Aorta (tissue), 5 donors: ENCODE data around the gene CDC5L. TPM values are rescaled to one million over a fixed set of nuclear protein-coding genes. Genes with fewer than 3 reads are reported as not detected.

Source experiments
- ATAC-seq: fragments of 200-7000 bp; cut with Tn5 transposase; one replicate; pipeline ENCODE4 v1.9.1; 2022; ENCODE audit warnings: moderate library complexity; ENCODE audit not compliant: low FRiP score
- DNase-seq, 2 donors: peaks; one replicate each; pipeline ENCODE4 v3.0.0-alpha.2; 2020
- H3K27ac ChIP-seq, 2 donors: one replicate each; pipeline ENCODE4 v1.5.1; 2013; ENCODE audit warnings: low read length in 2 of 2, mild to moderate bottlenecking in 2 of 2, moderate library complexity in 2 of 2, control low read depth in 1 of 2, inconsistent platforms in 1 of 2, low read depth in 1 of 2
- H3K27me3 ChIP-seq, 2 donors: one replicate each; pipeline ENCODE4 v1.6.1; 2013; ENCODE audit warnings: control low read depth in 1 of 2, low read length in 1 of 2, mild to moderate bottlenecking in 1 of 2, moderate library complexity in 1 of 2; ENCODE audit not compliant: insufficient read depth in 2 of 2, control insufficient read depth in 1 of 2
- H3K36me3 ChIP-seq, 2 donors: one replicate each; pipeline ENCODE4 v1.6.1; 2013; ENCODE audit warnings: control low read depth in 1 of 2, low read length in 1 of 2, mild to moderate bottlenecking in 1 of 2; ENCODE audit not compliant: insufficient read depth in 2 of 2, control insufficient read depth in 1 of 2
- H3K4me1 ChIP-seq, 2 donors: one replicate each; pipeline ENCODE4 v1.6.1; 2013; ENCODE audit warnings: low read length in 2 of 2, control low read depth in 1 of 2, mild to moderate bottlenecking in 1 of 2, moderate library complexity in 1 of 2; ENCODE audit not compliant: insufficient read depth in 2 of 2, control insufficient read depth in 1 of 2
- H3K4me3 ChIP-seq, 2 donors: one replicate each; pipeline ENCODE4 v1.5.1; 2013; ENCODE audit warnings: low read length in 2 of 2, control low read depth in 1 of 2, mild to moderate bottlenecking in 1 of 2
- H3K9me3 ChIP-seq: one replicate; pipeline ENCODE4 v1.6.1; 2013; ENCODE audit warnings: mild to moderate bottlenecking, low read length; ENCODE audit not compliant: control insufficient read depth
- WGBS, 2 donors: extraction: QIAGEN DNeasy Blood & Tissue Kit; methylation state at CpG; one replicate each; pipeline ENCODE4 v1.1.7; 2013; 5-methylcytosine and 5-hydroxymethylcytosine counted together
- intact Hi-C, 2 donors: fragments of 100-400 bp; cut with DNase I; formaldehyde crosslinking; loops; one replicate each; pipeline versions ENCODE4 v1.14.2 to v1.15.0; 2022
- polyA plus RNA-seq, 2 donors: library from polyadenylated mRNA; stranded (reverse); fragments of 200-250 nt; gene quantifications; one replicate each; pipeline ENCODE4 v1.2.3, GENCODE V29; 2013
- total RNA-seq, 2 donors: library from RNA; stranded (reverse); fragmentation: NEBNext Ultra II Directional; extraction: Animal tissue kit (Norgen Biotek cat#: 25700); gene quantifications; one replicate each; pipeline ENCODE4 v1.2.1, GENCODE V29; 2021
- donor health status: healthy with polysubstance abuse.
- donor health status: Bipolar disorder and iron deficiency.
- donor health status: DM: no; HTN: no; CAD: no.
- donor health status: DM: no; HTN: no; CAD: no.
- donor health status: DM: yes; HTN: yes; CAD: no.

The CDC5L gene
- total and polyA plus RNA-seq, 4 donors: 7.0 to 22.6 (median 13.9) TPM

- Histone ChIP-seq H3K36me3 (no peaks in the 10 kb centered on the region), H3K27me3 (peaks cover 0 to 2% of the 10 kb centered on the region in 2 donors), H3K4me1 (no peaks in the 10 kb centered on the region), H3K4me3 (no peak overlapping the region), H3K27ac (no peak overlapping the region), H3K9me3 (no peaks in the 10 kb centered on the region)
- no peak for ATAC-seq
- no peak for DNase-seq
- intact Hi-C loops: no loop called here
- 84 to 85% methylated on average over 12 of the region's 12 CpGs for WGBS, 2 donors
These were observed 98.3 kb downstream of the CDC5L start for GRCh38 chr6:44485601-44486401.

DNA sequence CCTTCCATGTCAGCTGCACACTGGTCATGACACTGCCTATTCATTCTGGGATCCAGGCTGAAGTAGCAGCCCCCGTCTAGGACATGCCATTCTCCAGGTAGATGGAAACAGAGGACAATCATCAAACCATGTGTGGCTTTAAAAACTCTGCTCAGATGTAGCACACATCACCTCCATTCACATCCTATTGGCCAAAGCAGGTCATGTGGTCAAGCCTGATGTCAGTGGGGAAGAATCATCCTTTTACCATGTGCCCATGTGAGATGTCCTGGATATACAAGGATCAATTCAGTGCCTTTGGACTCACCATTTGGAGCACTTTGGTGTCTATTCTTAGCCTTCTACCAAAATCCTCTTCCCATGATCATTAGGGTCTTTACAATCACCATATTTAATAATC, 99.5 kb downstream of the CDC5L start:
- Histone ChIP-seq H3K27me3 (peaks cover 0 to 2% of the 10 kb centered on the region in 2 donors), H3K36me3 (no peaks in the 10 kb centered on the region), H3K9me3 (no peaks in the 10 kb centered on the region), H3K4me1 (no peaks in the 10 kb centered on the region), H3K4me3 (no peak overlapping the region), H3K27ac (no peak overlapping the region)
- ATAC-seq (no peak), DNase-seq (no peak)
- WGBS, 2 donors: 92 to 96% methylated on average over 1 of the region's 1 CpG
- intact Hi-C loops: no loop called here

GRCh38 chr6:44487586-44487985, 100.1 kb downstream of the CDC5L start:
- H3K4me1 ChIP-seq: no peaks in the 10 kb centered on the region
- H3K27ac ChIP-seq: no peak overlapping the region
- DNase-seq (no peak), ATAC-seq (no peak)
- intact Hi-C loops: no loop called here
- 96 to 98% methylated on average over 2 of the region's 2 CpGs for WGBS, 2 donors
- H3K27me3 ChIP-seq: peaks cover 0 to 2% of the 10 kb centered on the region in 2 donors
- H3K36me3 ChIP-seq: no peaks in the 10 kb centered on the region
- no peaks in the 10 kb centered on the region for H3K9me3 ChIP-seq
- H3K4me3 ChIP-seq: no peak overlapping the region

DNA sequence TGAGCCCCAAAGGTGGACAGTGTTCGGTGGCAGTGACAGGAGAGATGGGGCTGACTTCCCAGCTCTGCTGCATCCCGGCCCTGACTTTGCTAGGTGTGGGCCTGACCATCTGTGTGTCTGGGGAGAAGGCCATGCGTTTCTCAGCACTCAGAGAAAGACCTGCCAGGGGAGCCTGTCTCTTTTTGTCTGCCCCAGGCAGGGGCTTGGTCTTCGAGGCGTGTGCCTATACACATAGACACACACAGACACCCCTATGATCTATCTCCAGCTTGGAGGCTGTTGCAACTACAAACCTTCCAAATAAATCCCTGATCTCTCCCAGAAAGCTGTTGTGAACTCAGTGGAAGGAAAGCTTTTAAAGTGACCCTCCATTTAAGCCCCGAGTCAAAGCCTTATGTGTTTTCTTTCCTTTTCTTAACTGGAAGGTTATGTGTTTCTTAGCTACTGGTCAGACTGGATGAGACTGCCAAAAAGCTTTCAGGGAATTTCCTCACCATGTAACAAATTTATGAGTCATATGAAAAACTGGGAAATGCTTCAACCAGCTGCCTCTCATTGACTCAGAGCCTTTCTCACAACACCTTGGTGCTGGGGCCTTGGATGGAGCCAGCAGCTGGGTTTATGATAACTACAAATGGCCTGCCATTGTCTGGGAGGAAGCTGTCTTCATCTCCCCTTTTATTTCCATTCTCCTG, 102.6 kb downstream of the CDC5L start:
- ATAC-seq (peak; percentile 87), DNase-seq (no peak)
- Histone ChIP-seq H3K4me3 (no peak overlapping the region), H3K9me3 (no peaks in the 10 kb centered on the region), H3K27me3 (peaks cover 0 to 2% of the 10 kb centered on the region in 2 donors), H3K4me1 (no peaks in the 10 kb centered on the region), H3K36me3 (no peaks in the 10 kb centered on the region), H3K27ac (no peak overlapping the region)
- intact Hi-C loops: no loop called here
- 21 to 30% methylated on average over 6 of the region's 6 CpGs for WGBS, 2 donors

- intact Hi-C loops: no loop called here
- 93 to 94% methylated on average over 5 of the region's 5 CpGs for WGBS, 2 donors
- Histone ChIP-seq H3K4me1 (no peaks in the 10 kb centered on the region), H3K4me3 (no peak overlapping the region), H3K27me3 (no peaks in the 10 kb centered on the region), H3K27ac (no peak overlapping the region), H3K9me3 (no peaks in the 10 kb centered on the region), H3K36me3 (no peaks in the 10 kb centered on the region)
- ATAC-seq (no peak), DNase-seq (no peak)
These were observed 105.6 kb downstream of the CDC5L start for GRCh38 chr6:44493132-44493531.

- Histone ChIP-seq H3K27me3 (no peaks in the 10 kb centered on the region), H3K9me3 (no peaks in the 10 kb centered on the region), H3K36me3 (no peaks in the 10 kb centered on the region), H3K4me1 (no peaks in the 10 kb centered on the region), H3K4me3 (no peak overlapping the region), H3K27ac (no peak overlapping the region)
- 82 to 83% methylated on average over 6 of the region's 6 CpGs for WGBS, 2 donors
- intact Hi-C loops: no loop called here
- ATAC-seq: no peak
- no peak for DNase-seq
These were observed 106.1 kb downstream of the CDC5L start for GRCh38 chr6:44493593-44493992.

- ATAC-seq (no peak), DNase-seq (no peak)
- H3K9me3 ChIP-seq: no peaks in the 10 kb centered on the region
- no peak overlapping the region for H3K27ac ChIP-seq
- H3K27me3 ChIP-seq: no peaks in the 10 kb centered on the region
- H3K4me3 ChIP-seq: no peak overlapping the region
- H3K36me3 ChIP-seq: no peaks in the 10 kb centered on the region
- intact Hi-C loops: no loop called here
- no peaks in the 10 kb centered on the region for H3K4me1 ChIP-seq
- WGBS, 2 donors: 40 to 41% methylated on average over 7 of the region's 7 CpGs
These were observed 106.5 kb downstream of the CDC5L start for GRCh38 chr6:44494011-44494501.

DNA sequence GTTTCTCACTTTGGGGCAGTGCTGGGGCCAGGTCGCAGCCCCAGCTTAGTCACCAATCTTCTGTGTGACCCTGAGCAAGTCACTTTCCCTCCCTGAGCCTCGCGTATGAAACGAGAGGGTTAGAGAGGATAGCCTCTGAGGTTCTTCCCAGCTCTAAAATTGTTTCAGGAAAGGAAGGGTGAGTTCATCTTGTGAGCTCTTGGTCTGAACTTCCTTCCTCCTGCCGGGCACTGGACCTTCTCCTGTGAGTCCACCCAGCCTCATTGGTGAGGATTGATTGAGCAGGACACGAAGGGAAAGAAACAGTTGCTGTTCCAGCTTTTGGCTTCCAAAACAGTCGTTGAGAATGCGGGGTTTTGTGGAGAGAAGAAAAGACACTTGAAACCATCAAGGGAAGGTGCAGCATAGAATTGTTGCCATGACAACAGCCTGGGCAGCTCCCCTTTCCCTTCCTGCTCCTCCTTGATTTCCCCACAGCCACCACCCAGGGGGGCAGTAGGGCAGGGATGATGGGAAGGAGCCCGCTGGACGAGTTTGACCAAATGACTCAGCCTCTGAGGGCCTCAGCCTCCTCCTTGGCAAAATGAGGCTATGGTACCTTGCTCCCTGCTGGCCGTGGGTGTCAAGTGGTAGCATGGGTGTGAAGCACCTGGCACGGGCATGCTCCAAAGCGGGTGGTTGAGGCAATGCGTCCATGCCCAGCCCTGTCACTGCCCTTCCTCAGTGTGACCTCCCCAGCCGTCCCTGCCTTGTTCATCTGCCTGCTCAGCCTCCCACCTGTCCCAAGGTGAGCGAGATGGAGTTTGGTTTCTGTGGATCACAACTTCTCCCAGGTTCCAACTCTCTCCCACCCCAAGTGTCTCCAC, 107.8 kb downstream of the CDC5L start:
- no peak overlapping the region for H3K4me3 ChIP-seq
- no peaks in the 10 kb centered on the region for H3K9me3 ChIP-seq
- 85 to 92% methylated on average over 16 of the region's 16 CpGs for WGBS, 2 donors
- H3K27me3 ChIP-seq: no peaks in the 10 kb centered on the region
- ATAC-seq (no peak), DNase-seq (no peak)
- intact Hi-C loops: no loop called here
- H3K27ac ChIP-seq: no peak overlapping the region
- no peaks in the 10 kb centered on the region for H3K36me3 ChIP-seq
- H3K4me1 ChIP-seq: no peaks in the 10 kb centered on the region
